Dermis blood vessel endothelial cell (primary cell): ENCODE measurements around the gene MDK. TPM values are rescaled to one million over a fixed set of nuclear protein-coding genes. Genes with fewer than 3 reads are reported as not detected.

ENCODE experiments used
- DNase-seq: peaks from one replicate; pipeline ENCODE4 v3.0.0; 2010
- total RNA-seq: library from RNA; depleted of rRNA; stranded (reverse); fragments of >200 nt; gene quantifications from 2 replicates; pipeline ENCODE4 v1.2.3, GENCODE V29; 2014

Gene MDK, protein sequence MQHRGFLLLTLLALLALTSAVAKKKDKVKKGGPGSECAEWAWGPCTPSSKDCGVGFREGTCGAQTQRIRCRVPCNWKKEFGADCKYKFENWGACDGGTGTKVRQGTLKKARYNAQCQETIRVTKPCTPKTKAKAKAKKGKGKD
- total RNA-seq = 46.1 and 59.6 TPM in 2 replicates

DNA sequence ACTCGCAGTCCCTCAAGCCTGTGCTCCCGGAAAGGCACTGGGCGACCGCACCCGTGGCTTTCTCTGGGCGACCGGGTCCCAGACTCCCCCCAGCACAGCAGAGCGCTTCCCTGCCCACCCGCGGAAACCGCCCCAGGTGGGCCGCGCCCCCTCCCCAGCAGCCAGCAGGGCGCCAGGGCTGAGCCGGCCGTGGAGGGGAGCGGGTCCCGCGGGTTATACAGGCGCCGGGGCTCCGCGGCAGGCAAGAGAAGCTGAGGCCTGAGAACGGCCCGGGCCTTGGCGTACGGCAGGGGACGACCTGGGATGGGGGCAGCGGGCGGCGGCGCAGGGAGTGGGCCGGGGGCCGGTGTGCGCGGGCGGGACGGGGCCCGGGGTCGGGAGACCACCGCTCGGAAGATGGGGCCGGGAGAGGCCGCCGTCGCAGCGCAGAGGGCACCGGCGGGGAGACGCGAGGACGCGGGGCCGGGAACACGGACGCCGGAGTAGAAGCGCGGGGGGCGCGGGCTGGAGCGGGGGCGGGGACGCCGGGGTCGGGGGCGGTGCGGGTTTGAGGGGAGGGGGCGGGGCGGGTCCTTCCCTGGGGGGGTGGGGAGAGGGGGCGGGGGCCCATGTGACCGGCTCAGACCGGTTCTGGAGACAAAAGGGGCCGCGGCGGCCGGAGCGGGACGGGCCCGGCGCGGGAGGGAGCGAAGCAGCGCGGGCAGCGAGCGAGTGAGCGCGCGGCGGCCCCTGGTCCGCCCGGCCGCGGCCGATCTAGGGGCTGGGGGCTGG, at the start of gene MDK:
Gene MDK (plus strand): TSS at position 622 of the 771 bp plus-strand sequence. CDS start 389 bp downstream, outside the sequence.
- peak; percentile 58 for DNase-seq

DNA sequence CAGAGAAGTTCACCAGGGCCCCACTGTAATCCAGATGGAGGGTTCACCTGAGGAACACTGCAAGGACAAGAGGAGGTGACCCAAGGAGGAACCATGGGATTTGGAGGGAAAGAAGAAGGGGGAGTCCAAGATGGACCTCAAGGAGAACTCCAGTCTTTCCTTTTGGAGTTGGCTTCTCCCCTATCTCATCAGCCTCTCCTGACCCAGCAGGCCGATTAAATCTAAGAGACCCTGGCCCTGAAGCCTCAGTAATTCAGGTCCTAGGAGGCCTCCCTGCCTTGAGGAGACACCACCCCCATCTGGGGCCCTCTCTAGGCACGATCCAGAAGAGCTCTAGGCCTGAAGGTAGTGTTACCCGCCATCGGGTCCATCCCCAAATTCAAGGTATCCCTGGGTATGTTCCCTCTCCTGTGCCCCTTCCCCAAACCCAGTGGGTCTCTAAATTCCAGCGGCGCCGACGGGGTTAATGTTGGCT, 49.3 kb upstream of the MDK start:
- no peak for DNase-seq

DNA sequence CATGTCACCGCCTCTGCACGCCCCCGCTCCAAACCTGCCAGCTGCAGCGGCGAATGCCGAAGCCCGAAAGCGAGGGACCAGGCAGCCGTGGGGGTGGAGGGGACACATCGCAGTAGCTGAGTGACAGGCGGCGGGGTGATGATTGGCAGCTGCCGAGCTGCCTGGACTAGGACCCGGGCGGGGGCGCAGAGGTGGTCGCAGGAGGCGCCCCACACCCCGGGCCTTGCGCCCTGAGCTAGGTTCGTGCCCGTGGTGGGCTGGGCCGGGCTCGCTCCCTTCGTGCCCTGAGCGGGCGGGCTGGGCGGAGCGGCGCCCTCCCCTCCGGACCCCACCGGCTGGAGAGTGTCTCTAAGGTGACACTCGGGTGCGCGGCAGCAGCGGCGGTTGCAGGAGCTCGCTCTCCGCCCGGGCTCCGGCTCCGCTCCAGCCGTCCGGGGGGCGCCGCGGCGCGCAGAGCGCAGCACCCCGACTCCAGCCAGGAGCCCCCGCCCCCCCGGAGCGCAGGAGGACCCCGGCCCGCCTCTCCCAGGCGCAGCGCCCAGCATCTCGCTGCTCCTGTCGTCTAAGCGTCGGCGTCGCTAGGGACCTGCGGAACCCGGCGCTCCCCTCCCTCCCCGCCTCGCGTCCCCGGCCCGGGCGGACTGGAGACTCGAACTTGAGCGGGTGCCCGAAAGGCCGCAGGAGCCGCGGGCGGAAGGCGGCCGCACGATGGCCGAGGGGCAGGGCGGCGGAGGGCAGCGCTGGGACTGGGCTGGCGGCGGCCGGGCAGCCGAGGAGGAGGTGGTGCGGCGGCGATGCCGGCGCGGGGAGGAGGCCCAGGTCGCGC, 48.7 kb upstream of the MDK start:
- DNase-seq = no peak

DNA sequence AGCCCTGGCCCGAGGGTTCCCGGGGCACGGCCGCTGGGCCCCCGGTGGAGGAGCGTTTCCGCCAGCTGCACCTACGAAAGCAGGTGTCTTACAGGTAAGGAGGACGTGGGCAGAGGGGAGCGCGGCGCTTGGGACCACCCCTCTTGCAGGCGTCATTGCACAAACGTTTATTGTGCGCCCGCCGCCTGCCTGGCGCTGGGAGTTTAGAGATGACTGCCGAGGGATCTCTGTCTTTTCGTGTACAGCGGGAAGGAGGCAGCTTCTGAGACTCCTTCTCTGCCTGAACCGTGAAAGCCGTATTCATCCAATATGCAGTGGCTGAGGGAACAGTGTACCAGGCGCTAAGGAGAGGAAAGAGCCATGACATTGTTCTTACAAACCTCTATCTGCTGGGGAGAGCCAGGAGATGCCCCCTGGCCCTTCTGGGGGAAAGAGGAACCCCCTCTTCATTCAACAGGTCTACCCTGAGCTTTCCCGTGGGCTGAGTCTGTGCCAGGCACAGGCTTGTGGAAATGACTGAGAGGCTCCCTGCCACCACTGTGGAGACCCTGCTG, 48.0 kb upstream of the MDK start:
- no peak for DNase-seq

DNA sequence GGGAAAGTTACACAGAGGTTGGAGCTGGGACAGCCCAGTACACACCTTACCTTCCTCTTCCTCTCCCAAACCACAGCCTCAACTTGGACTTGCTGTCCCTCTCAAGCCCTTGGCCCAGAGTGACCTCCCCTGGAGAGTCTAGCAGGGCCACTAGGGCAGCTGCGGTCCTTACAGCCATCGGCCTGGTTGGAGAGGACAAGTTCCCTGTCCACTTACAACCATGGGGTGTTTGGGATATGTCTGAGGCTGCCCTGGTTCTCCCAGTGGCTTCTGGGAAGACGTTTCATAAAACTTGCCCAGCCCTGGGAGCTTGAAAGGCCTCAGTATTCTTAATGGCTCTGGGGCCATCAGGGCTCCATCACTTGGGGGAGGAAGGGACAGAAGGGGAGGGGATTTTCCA, 47.3 kb upstream of the MDK start:
- no peak for DNase-seq

DNA sequence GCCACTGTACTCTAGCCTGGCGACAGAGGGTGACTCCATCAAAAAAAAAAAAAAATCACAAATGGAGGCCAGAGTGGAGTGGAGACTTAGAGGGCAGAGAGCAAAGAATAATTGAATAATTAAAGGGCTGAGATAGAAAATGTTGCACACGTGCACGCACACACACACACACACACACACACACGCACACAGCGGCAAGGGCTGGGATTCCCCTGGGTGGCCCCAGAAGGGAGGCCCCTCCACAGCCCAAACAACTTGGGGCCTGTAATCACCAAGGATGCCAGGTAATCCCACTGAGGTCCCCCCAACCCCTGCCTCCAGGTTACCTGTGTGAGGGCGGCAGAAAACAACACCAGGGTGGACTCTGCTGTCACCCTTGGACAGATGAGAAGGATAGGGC, 46.2 kb upstream of the MDK start:
- no peak for DNase-seq

DNA sequence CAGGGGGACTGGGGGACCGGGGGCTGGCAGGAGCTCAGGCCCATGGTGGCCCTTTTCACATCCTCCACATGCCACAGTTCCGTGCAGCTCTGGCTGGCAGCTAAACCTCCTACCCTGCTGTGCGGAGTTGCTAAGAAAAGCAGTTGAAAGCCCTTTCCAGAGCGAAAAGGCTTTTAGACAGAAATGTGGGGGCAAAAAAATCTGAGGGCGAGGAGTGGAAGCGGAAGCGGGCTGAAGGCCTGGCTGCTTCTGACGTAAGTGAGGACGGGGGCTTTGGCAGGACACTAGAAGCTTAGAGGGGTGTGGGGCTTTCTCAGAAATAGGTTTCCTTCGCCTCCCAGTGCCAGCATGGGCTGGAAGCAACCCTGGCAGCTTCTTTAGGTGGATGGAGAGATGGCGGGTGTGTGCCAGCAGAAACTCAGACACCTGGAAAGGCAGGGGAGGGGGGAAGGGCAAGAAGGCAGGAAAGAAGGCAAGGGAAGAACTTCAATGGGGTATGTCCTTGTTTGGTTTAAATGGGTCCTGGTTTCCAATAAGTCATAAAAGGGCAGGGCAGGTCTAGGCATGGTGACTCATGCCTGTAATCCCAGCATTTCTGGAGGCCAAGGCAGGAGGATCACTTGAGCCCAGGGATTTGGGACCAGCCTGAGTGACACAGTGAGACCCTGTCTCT, 45.4 kb upstream of the MDK start:
- no peak for DNase-seq

DNA sequence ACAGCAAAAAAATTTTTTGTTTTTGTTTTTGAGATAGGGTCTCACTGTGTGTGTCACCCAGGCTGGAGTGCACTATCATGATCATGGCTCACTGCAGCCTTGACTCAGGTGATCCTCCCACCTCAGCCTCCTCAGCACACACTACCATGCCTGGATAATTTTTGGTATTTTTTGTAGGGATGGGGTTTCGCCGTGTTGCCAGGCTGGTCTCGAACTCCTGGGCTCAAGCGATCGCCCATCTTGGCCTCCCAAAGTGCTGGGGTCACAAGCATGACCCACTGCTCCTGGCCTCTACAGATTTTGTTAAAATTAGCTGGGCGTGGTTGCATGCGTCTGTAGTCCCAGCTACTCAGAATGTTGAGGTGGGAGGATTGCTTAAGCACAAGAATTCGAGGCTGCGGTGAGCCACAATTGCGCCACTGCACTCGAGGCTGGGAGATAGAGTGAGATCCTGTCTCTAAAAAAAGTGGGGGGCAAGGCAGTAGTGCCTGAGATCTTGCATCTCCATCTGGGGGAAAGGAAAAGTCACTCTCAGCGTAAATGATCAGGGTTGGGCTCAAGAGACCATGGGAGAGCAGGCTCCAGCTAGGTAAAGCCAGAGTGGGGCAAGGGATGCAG, 44.8 kb upstream of the MDK start:
- DNase-seq = no peak

DNA sequence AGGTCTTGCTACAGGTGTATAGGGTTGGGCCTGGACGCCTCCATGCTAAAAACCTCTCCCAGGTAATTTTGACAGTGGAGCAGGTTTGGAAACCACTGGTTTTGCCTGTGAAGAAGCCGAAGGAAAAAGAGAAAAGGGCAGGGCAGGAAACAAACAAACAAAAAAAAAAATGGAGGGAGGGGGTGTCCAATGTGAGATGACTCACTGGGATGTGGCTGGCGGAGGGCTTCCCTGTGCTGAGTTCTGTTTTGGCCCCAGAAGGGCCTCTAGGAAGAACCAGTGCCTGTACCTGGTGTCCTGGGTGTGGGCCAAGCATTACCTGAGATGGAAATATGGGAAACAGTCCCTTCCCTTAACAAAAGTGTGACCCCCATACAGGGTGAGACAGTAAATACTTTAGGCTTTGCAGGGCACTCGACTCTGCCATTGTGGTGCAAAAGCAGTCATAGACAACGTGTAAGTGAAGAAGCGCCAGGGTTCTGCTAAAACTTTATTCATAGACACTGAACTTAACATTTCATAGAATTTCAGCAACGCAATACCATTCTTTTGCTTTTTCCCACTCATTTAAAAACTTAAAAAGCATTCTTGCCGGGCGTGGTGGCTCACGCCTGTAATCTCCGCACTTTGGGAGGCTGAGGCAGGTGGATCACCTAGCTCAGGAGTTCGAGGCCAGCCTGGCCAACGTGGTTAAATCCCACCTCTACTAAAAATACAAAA, 43.7 kb upstream of the MDK start:
- no peak for DNase-seq

DNA sequence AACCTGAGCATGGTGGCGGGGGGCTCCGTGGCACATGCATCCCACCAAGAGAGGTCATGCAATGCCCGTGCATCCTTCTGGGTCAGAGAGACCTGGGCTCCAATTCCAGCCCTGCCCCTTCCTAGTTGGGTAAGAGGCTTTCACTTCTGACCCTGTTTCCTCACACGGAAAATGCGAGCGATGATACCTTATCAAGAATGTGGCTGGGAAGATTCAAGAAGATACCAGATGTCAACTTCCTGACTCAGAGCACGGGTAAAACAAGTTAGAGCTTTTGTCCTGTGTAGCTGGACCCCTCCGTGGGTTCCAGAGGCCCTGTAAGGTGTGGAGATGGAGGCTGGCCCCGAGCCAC, 42.9 kb upstream of the MDK start:
- no peak for DNase-seq

DNA sequence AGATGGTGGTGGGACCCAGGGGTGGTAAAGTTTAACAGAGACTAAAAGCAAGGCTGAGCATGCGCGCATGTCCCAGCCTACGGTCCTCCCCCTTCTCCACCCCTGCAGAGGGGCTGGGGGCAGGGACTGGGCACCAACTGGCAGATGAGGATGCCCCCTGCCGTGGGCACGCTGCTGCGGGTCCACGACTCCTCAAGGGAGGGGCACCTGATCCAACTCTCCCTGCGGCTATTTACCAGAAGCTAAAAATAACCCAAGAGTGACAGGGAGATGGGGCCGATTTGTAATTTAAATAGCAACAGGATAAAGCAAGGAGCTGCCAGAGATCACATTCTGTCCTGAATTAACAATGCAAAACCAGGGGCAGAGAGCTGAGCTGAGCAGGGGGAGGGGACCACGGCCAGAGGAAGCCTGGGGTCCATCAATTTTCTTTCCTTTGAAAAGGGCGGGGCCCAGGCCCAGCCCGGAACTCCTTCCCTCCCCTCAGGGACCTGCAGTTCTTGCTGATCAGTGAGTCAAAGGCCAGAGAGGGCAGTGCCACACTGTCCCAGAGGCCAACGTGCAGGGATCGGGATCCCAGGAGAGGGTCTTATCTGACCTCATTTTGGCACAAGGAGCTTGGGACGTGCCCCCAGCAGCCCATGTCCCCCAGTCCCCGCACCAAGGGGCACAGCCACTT, 42.3 kb upstream of the MDK start:
- no peak for DNase-seq

DNA sequence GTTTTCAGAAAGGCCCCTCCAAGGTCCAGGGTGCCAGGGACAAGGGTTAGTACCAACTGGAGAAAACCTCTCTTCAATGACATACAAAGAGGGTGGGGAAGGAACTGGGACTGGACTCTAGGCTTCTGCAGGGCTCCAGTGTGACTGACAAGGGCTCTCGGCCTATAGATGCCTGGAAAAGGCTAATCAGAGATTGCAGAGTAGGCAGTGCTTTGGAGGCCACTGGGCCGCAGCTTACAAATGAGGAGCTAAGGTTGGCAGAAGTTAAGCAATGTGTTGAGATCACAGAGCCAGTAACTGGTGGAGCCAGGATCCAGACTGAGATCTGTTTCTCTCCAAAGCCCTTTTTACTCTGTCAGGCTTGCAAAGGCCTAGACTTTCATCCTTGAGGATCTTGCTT, 41.7 kb upstream of the MDK start:
- DNase-seq = no peak

DNA sequence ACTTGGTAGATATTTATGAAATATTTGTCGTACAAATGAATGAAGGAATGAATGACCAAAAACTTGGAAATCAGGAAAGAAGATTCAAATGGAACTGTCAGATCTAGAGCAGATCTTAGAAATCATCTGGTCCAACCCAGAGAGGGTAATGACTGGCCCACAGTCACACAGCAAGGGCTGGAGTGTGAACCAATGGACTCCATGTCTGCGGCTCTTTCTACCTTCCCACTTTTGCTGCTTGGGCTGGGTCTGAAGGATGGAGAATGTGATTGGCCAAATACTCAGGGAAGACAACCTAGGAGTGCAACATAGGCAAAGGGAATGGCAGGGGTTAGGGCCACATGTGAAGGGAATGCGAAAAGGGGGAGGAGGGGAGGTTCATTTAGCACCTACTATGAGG, 40.0 kb upstream of the MDK start:
- DNase-seq = no peak

DNA sequence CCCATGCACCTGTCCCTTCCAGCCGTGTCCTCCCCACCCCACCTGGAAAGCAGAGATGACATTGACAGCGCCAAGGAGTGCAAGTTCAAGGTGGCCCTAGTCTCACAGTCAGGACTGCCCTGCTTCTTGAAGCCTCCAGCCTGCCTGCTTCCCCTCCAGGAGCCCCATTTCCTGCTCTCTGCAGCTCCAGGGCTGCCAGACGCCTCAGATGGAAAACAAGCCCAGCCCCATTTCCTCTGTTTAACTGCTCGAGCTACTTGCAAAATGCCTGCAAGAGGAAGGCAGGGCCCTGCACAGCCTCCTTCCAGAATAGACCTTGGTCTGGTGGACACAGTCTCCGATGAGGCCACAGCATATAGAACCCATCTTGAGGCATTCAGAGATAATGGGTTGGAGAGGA, 39.2 kb upstream of the MDK start:
- peak; percentile 79 for DNase-seq

DNA sequence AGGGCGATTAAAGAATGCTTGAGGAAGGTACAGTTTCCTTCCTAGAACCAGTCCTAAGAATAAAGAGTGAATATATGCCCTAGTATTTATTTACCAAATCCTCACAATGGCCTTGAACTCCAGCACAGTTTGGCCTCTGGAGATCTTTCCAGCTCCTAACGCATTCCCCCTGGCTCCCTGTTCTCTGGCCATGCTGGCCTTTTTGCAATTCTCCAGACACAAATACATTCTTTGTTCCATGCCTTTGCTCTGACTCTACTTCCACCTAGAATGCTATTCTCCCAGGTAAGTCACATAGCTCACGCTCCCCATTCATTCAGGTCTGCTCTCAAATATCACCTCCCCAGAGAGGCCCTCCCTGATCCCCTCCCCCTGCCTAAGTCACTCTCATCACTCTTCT, 37.9 kb upstream of the MDK start:
- DNase-seq = no peak

DNA sequence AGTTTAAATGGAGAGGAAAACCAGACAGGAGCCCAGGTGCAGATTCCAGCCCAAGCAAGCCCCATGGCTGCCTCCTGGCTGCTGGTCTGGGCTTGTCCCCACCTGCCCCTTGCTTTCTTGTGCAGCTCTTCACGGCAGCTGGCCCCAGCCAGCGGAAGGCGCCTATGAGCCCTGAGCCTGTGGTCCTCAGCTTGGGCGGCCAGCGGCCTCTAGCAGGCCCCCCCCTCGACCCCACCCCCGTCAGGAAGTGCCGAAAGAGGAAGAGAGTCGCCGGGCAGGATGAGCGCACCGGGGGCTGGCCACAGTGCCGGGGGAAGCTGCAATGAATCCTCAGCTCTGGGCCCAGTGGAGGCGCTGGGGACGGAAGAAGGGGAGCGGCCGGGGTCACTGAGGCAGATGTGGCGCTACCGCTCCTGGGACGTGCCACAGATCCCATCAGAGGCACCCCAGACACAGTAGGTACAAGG, 36.3 kb upstream of the MDK start:
- DNase-seq = peak; percentile 62

DNA sequence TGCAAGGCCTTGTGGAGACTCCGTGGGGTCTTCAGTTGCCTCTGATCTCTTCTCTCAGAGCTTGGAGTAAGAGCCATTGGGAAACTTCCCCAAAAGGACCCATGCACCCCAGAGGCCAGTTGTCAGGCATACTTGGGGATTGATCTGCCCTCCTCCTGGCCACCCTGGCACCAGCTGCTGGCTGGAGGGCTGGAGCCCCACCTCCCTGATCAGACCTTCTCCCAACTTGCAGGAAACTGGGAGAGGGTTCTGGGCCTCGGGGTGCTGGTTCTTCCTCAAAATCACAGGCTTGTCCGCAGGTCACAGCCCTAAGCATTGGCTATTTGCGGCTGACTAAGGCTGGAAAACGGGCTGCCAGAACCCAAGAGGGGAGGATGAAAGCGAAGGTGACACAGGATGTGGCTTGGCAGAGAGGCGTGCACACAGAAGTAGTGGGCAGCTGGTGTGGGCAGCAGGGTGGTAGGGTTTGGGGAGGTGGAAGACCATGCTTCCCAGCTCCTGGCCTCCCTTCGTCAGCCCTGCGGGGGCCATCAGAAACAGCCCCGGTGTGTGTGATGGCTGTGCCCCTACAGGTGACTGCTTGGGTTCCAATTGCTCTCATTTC, 35.5 kb upstream of the MDK start:
- DNase-seq = no peak

DNA sequence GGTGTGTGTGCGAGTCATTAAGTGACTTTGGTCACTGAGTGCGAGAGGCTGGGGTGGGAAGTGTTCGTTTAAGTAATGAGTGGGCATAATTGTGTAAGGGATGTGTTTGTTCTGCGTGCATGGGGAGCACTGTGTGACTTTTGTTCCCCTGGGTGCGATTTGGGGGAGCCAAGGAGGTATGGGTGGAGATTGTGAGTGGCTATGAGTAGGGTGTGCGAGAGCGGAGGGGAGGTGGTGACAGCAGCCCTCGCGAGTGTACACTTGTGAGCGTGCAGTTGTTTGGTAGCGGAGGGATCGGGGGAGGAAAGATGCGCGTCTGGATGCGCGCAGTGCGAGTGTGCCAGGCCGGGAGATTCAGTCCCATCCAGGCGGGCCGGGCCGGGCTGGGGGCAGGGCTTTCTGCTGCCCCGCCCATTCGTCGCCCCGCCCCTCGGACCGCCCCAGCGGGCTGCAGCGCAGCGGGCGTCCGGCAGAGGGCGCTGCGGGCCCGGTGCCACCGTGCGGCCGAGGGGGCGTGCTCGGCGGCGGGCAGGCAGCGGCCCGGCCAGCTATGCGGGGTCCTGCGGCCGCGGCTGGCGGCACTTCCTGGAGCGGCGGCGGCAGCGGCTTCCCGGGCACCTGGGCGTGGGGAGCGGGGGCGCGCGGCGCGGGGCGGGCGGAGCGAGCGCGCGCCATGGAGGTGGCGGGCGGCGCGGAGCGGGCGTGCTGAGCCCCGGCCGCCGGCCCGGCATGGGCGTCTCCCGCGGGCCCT, 34.4 kb upstream of the MDK start, which contains the start of gene DGKZ:
Gene DGKZ (plus strand): TSS at position 578 of the 751 bp plus-strand sequence. CDS start 197 bp downstream, outside the sequence.
- peak; percentile 89 for DNase-seq

DNA sequence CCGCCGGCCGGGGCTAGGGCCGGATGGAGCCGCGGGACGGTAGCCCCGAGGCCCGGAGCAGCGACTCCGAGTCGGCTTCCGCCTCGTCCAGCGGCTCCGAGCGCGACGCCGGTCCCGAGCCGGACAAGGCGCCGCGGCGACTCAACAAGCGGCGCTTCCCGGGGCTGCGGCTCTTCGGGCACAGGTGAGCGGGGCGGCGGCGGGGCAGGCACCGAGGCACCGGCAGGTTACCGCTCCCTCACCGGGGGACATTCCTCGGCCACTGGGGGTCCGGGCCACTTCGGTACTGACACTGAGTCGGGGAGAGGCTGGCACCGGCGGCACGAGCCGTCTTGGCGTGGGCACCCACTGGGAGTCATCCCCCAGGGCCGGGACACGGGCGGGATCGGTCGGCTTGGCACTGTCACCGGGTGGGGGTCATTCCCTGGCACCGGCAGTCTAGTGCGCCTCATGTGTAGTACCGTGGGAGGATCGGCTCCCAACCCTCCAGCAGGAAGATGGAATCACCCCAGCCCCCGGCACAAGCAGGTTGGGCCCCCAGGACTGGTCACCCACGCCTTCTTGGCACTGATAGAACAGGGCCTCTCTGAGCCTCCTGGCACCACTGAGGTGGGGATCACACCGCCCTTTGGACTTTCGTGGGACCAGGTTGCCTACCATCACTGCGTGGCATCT, 33.7 kb upstream of the MDK start:
- DNase-seq = no peak
